HCT116 (cell line): ENCODE data around the gene KIAA1755.

Experiments
- CEBPB ChIP-seq: IDR thresholded peaks from 2 replicates; pipeline ENCODE4 v1.6.1; 2012; ENCODE audit warnings: low read depth
- EZH2 ChIP-seq: fragments of 200-600 bp; sonication (generic); IDR thresholded peaks from 2 replicates; pipeline ENCODE4 v1.6.1; 2017; ENCODE audit warnings: antibody characterized with exemption, mixed run types
- EZH2phosphoT487 ChIP-seq: fragments of 200-600 bp; IDR thresholded peaks from 2 replicates; pipeline ENCODE4 v1.6.1; 2018; ENCODE audit warnings: antibody characterized with exemption, borderline replicate concordance
- JUND ChIP-seq: IDR thresholded peaks from 2 replicates; pipeline ENCODE4 v1.6.1; 2012
- POLR2A ChIP-seq: IDR thresholded peaks from 2 replicates; pipeline ENCODE4 v1.7.0; 2011; ENCODE audit warnings: borderline replicate concordance; ENCODE audit not compliant: insufficient read depth, insufficient read length; ENCODE audit errors: extremely low read depth
- RAD21 ChIP-seq: IDR thresholded peaks from 2 replicates; pipeline ENCODE4 v1.6.1; 2012; ENCODE audit warnings: low read depth, mild to moderate bottlenecking
- SIN3A ChIP-seq: IDR thresholded peaks from 2 replicates; pipeline ENCODE4 v1.6.1; 2012; ENCODE audit warnings: low read depth
- TCF7L2 ChIP-seq: IDR thresholded peaks from 2 replicates; pipeline ENCODE4 v1.7.0; 2011; ENCODE audit warnings: borderline replicate concordance, inconsistent platforms; ENCODE audit not compliant: insufficient read depth, insufficient read length; ENCODE audit errors: extremely low read depth
- ZNF274 ChIP-seq: fragments of 200-500 bp; sonication (Bioruptor generic); IDR thresholded peaks from 2 replicates; pipeline ENCODE4 v1.6.1; 2014; ENCODE audit warnings: mild to moderate bottlenecking, low read depth, low read length, inconsistent platforms
- TF ChIP-seq, protein P1 (sequence below), 3 experiments: fragments of 200-600 bp in 1 of 3; sonication (generic) in 1 of 3; IDR thresholded peaks in 2 of 3; conservative IDR thresholded peaks in 1 of 3; 2 replicates each; pipeline ENCODE4 v1.5.1; 2012 to 2017; ENCODE audit warnings: low read depth in 2 of 3, low read length in 2 of 3, antibody characterized with exemption in 1 of 3, borderline replicate concordance in 1 of 3, control low read depth in 1 of 3, mild to moderate bottlenecking in 1 of 3, mixed read lengths in 1 of 3, mixed run types in 1 of 3, moderate library complexity in 1 of 3; ENCODE audit not compliant: insufficient read depth in 1 of 3
- TF ChIP-seq, protein P2 (sequence below): IDR thresholded peaks from 2 replicates; pipeline ENCODE4 v1.6.1; 2012; ENCODE audit warnings: low read depth

DNA sequence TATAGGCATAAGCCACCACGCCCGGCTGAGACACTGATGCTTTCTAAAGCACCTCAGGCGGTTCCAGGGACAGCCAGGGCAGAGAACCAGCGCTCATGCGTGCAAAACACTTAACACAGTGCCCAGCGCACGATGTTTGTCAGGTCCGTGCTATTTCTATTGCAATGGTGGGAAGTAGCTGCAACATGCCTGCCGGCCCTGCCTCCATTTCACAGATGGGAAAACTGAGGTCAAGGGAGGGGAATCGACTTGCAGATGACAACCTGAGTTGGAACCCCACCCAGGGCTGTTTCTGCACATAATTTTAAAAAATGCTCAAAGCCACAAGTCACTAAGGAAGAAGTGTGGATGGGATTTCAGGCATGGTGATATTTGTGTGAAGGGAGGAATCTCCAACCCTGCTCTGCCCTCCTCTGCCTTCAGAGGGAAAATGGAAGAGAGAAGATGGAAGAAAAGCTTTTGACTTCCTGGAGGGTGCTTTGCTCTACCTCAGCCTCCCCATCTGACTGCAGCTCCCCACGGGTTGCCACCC, 39.9 kb downstream of the KIAA1755 start:
- no peak for TF ChIP-seq EZH2
- TF ChIP-seq POLR2A, result no peak
- no peak for TF ChIP-seq JUND
- TF ChIP-seq, protein P1, sequence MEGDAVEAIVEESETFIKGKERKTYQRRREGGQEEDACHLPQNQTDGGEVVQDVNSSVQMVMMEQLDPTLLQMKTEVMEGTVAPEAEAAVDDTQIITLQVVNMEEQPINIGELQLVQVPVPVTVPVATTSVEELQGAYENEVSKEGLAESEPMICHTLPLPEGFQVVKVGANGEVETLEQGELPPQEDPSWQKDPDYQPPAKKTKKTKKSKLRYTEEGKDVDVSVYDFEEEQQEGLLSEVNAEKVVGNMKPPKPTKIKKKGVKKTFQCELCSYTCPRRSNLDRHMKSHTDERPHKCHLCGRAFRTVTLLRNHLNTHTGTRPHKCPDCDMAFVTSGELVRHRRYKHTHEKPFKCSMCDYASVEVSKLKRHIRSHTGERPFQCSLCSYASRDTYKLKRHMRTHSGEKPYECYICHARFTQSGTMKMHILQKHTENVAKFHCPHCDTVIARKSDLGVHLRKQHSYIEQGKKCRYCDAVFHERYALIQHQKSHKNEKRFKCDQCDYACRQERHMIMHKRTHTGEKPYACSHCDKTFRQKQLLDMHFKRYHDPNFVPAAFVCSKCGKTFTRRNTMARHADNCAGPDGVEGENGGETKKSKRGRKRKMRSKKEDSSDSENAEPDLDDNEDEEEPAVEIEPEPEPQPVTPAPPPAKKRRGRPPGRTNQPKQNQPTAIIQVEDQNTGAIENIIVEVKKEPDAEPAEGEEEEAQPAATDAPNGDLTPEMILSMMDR (IDR thresholded peaks at IDR 0.05 in 2 of 3, conservative IDR thresholded peaks at IDR 0.05 in 1 of 3; ENCODE audit: borderline replicate concordance in 1 of 3, insufficient read depth in 1 of 3, low read depth in 2 of 3, low read length in 2 of 3), result no peak
- TF ChIP-seq CEBPB, result no peak
- TF ChIP-seq EZH2phosphoT487, result no peak
- TF ChIP-seq ZNF274, result no peak
- TF ChIP-seq TCF7L2, result no peak
- TF ChIP-seq, protein P2, sequence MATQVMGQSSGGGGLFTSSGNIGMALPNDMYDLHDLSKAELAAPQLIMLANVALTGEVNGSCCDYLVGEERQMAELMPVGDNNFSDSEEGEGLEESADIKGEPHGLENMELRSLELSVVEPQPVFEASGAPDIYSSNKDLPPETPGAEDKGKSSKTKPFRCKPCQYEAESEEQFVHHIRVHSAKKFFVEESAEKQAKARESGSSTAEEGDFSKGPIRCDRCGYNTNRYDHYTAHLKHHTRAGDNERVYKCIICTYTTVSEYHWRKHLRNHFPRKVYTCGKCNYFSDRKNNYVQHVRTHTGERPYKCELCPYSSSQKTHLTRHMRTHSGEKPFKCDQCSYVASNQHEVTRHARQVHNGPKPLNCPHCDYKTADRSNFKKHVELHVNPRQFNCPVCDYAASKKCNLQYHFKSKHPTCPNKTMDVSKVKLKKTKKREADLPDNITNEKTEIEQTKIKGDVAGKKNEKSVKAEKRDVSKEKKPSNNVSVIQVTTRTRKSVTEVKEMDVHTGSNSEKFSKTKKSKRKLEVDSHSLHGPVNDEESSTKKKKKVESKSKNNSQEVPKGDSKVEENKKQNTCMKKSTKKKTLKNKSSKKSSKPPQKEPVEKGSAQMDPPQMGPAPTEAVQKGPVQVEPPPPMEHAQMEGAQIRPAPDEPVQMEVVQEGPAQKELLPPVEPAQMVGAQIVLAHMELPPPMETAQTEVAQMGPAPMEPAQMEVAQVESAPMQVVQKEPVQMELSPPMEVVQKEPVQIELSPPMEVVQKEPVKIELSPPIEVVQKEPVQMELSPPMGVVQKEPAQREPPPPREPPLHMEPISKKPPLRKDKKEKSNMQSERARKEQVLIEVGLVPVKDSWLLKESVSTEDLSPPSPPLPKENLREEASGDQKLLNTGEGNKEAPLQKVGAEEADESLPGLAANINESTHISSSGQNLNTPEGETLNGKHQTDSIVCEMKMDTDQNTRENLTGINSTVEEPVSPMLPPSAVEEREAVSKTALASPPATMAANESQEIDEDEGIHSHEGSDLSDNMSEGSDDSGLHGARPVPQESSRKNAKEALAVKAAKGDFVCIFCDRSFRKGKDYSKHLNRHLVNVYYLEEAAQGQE, result no peak
- no peak for TF ChIP-seq SIN3A
- TF ChIP-seq RAD21, result no peak
